ENCODE results near the gene PM20D1. TPM values are rescaled to one million over a fixed set of nuclear protein-coding genes. Genes with fewer than 3 reads are reported as not detected.

The PM20D1 gene
- total RNA-seq, 1 experiment from 2014 or later = not detected

GRCh38 chr1:205805082-205805711, 44.7 kb downstream of the PM20D1 start:
- no peak for DNase-seq (ENCODE audit: low read depth)

- no peak for DNase-seq (ENCODE audit: low read depth)
Measured at GRCh38 chr1:205804605-205805004, 45.3 kb downstream of the PM20D1 start.

- no peak for DNase-seq (ENCODE audit: low read depth)
Measured at GRCh38 chr1:205803986-205804385, 45.9 kb downstream of the PM20D1 start.

GRCh38 chr1:205802060-205802459, 47.9 kb downstream of the PM20D1 start:
- DNase-seq (ENCODE audit: low read depth) = no peak

GRCh38 chr1:205800981-205801703, 48.8 kb downstream of the PM20D1 start:
- DNase-seq (ENCODE audit: low read depth) = no peak

- DNase-seq (ENCODE audit: low read depth) = no peak
Measured at GRCh38 chr1:205800427-205800826, 49.5 kb downstream of the PM20D1 start.

- no peak for DNase-seq (ENCODE audit: low read depth)
Measured at GRCh38 chr1:205798577-205798976, 51.4 kb downstream of the PM20D1 start.

GRCh38 chr1:205797168-205797567, 52.8 kb downstream of the PM20D1 start:
- no peak for DNase-seq (ENCODE audit: low read depth)

- no peak for DNase-seq (ENCODE audit: low read depth)
Measured at GRCh38 chr1:205794011-205794730, 55.8 kb downstream of the PM20D1 start.

- no peak for DNase-seq (ENCODE audit: low read depth)
Measured at GRCh38 chr1:205792961-205793673, 56.8 kb downstream of the PM20D1 start.

- DNase-seq (ENCODE audit: low read depth) = no peak
Measured at GRCh38 chr1:205792481-205792881, 57.5 kb downstream of the PM20D1 start.

GRCh38 chr1:205791568-205792180, 58.3 kb downstream of the PM20D1 start:
- DNase-seq (ENCODE audit: low read depth) = peak; percentile 44

- no peak for DNase-seq (ENCODE audit: low read depth)
Measured at GRCh38 chr1:205787287-205787916, 62.5 kb downstream of the PM20D1 start.

GRCh38 chr1:205786601-205787000, 63.3 kb downstream of the PM20D1 start:
- no peak for DNase-seq (ENCODE audit: low read depth)

GRCh38 chr1:205785446-205785845, 64.5 kb downstream of the PM20D1 start:
- no peak for DNase-seq (ENCODE audit: low read depth)

- no peak for DNase-seq (ENCODE audit: low read depth)
Measured at GRCh38 chr1:205783904-205784303, 66.0 kb downstream of the PM20D1 start.

GRCh38 chr1:205783433-205783795, 66.5 kb downstream of the PM20D1 start:
- DNase-seq (ENCODE audit: low read depth) = no peak

GRCh38 chr1:205782627-205783432, 67.1 kb downstream of the PM20D1 start:
- DNase-seq (ENCODE audit: low read depth) = no peak

GRCh38 chr1:205780335-205780734, 69.6 kb downstream of the PM20D1 start:
- no peak for DNase-seq (ENCODE audit: low read depth)

Data from HT1080 (cell line).